ENCODE data around the gene ABCA3.

DNA sequence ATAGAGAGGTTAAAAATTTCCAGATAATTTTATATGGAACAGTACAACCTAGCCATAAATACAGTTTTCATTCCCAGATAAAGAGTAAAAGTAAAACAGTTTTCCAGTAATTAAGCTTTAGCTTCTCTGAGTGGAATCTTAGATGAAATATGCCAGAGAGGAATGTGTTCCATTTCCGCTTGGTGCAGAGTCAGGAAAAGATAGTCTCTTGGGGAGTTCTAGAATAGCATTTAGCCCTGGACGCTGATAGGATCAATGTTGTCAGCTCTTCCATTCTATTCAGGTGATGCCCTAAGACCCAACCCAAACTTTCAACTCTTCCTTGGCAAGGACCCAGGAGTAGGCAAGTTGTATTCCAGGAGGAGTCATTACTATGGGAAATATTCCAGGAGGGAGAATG, 30.9 kb upstream of the ABCA3 start:
- TF ChIP-seq EZH2 (IDR thresholded peaks at IDR 0.05; ENCODE audit: borderline replicate concordance, insufficient read depth, low read depth, low read length, poor library complexity, severe bottlenecking): no peak
- TF ChIP-seq, protein P1, sequence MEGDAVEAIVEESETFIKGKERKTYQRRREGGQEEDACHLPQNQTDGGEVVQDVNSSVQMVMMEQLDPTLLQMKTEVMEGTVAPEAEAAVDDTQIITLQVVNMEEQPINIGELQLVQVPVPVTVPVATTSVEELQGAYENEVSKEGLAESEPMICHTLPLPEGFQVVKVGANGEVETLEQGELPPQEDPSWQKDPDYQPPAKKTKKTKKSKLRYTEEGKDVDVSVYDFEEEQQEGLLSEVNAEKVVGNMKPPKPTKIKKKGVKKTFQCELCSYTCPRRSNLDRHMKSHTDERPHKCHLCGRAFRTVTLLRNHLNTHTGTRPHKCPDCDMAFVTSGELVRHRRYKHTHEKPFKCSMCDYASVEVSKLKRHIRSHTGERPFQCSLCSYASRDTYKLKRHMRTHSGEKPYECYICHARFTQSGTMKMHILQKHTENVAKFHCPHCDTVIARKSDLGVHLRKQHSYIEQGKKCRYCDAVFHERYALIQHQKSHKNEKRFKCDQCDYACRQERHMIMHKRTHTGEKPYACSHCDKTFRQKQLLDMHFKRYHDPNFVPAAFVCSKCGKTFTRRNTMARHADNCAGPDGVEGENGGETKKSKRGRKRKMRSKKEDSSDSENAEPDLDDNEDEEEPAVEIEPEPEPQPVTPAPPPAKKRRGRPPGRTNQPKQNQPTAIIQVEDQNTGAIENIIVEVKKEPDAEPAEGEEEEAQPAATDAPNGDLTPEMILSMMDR (IDR thresholded peaks at IDR 0.05): no peak

Measured in B cell (primary cell).